Activated CD4-positive, alpha-beta T cell treated with anti-CD3 and anti-CD28 coated beads, Interleukin-2, Interleukin-4, amounts not matched to agents 100 ng/mL and 50 ng/mL, durations not matched to agents 16 hours and 8 hours (primary cell): ENCODE results near the gene FOXN3.

ENCODE experiments used
- DNase-seq: peaks from one replicate; pipeline ENCODE4 v3.0.0-alpha.2; 2020; ENCODE audit warnings: low spot score

FOXN3 gene

DNA sequence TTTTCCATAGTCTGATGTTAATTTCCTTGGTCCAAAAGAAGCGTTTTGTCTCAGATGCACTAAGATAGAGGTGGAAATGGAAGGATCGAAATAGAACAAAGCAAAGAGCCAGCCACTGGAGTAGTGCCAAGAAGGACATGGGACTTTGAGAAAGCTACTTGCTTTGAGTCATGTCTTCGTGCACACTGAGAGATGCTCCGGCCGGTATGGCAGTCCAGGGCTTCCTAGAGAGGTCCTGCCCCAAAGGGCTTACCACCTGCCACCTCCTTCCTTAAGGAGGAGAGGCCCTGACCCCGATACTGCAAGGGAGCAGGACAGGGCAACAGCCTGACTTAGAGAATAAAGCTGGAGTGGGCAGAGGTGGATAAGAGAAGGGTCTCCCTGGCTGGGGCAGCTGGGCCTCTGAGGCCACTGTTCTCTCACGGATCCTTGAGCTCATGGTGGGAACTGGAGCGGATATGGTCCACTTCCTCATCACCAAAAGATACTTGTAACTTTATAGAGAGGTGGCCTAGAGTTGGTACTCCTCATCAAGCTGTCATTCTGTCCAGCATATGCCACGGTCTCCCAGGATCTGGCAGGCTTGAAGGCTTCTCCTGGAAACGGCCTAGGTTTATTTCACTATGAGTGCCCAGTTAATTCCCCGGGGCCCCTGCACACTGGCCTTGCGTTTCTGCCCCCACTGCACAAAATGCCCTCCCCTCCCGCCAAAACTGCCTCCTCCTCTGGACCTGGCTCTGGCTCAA is 57.4 kb downstream of the FOXN3 start:
- DNase-seq = no peak

DNA sequence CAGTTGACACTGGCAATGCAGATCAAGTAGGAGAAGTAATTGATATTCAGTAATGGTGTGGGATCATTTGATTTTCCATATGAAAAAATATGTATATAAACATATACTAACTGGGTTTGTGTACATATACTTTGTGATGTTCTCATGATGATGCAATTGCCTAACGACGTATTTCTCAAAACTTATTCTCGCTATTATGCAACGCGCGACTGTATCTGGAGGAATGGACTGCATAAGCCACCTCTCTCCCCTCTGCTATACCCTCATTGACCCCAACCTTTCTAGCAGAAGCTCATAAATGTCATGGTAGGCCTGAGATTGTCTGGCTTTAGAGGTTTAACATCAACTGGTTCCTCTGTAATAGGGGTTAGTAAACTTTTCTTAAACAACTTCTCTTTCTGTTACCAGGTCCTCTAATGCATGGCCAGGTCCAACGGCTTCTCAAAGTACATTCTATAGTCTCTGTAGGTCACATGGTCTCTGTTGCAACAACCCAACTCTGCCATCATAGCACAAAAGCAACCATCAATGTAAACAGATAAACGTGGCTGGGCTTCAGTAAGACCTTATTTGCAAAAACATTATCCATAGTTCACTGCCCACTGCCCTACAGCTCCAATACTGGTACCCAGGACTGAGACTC is 59.3 kb downstream of the FOXN3 start:
- no peak for DNase-seq

DNA sequence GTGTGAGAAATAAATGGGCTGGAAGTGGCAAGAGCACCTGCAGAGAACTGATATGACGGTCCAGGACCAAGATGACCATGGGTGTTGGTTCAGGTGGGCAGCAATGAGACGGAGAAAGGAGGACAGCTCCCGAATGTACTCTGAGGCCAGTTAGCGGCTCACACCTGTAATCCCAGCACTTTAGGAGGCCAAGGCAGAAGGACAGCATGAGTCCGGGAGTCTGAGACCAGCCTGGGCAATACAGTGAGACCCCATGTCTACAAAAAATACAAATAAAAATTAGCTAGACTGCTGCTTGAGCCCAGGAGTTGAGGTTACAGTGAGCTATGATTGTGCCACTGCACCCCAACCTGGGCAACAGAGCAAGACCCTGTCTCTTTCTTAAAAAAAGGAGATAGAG is 60.1 kb downstream of the FOXN3 start:
- no peak for DNase-seq

DNA sequence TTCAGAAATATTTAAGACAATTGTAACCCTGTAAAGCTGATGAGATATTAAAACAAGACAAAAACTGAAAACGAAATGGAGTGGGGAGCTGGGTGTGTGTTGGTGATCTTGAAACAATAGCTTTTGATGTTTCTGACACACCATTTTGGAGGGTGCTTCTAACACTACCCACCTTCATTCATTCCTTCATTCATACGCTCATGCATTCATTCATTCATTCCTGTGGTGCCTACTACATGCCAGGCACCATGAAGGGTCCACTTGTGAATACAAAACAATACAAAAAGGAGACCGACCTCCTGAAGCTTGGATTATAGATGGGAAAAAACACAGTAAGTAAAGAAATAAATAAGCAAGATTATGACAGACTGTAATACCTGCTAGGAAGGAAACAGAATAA is 60.5 kb downstream of the FOXN3 start:
- no peak for DNase-seq

DNA sequence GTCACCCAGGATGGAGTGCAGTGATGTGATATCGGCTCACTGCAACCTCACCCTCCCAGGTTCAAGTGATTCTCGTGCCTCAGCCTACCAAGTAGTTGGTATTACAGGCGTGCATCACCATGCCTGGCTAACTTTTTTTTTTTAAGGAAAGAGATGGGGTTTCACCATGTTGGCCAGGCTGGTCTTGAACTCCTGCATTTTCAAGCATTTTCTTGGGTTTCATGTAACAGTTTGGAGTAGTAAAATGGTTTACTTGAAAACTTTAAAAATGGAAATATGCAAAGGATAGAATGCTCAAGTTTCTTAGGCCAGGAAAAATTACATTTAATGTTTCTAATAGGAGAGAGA is 63.3 kb downstream of the FOXN3 start:
- no peak for DNase-seq

DNA sequence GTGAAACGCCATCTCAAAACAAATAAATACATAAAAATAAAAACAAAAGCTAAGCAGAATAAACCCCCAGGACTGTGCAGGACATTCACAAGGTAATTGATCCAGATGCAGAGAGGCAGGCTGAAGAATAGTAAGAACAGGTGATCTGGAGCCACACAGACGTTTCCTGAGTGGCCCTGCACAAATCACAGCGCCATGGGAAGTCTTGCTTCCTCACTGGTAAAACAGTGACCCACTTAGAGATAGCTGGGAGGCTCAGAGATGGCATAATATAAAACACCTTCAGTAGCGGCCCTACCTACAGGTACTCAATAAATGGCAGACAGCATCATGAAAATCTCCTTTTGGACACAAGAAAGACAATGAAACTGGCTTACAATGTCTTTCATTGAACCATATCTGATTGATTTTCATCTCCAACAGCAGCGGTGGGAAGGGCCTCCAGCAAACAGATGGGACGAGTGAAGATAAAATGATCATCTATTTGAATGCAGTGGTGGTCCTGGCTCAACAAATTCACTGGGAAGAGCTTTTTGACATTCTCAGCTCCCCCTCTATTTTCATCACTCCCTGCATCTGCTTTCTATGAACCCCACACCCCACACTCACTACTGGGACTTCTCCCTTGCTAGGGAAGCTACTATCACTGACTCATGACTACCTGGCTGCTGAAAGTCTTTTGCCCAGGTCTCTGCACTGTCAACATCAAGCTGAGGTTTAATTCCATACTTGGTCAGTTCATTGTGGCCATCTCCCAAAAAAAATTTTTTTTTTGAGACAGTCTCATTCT is 63.9 kb downstream of the FOXN3 start:
- DNase-seq = no peak

DNA sequence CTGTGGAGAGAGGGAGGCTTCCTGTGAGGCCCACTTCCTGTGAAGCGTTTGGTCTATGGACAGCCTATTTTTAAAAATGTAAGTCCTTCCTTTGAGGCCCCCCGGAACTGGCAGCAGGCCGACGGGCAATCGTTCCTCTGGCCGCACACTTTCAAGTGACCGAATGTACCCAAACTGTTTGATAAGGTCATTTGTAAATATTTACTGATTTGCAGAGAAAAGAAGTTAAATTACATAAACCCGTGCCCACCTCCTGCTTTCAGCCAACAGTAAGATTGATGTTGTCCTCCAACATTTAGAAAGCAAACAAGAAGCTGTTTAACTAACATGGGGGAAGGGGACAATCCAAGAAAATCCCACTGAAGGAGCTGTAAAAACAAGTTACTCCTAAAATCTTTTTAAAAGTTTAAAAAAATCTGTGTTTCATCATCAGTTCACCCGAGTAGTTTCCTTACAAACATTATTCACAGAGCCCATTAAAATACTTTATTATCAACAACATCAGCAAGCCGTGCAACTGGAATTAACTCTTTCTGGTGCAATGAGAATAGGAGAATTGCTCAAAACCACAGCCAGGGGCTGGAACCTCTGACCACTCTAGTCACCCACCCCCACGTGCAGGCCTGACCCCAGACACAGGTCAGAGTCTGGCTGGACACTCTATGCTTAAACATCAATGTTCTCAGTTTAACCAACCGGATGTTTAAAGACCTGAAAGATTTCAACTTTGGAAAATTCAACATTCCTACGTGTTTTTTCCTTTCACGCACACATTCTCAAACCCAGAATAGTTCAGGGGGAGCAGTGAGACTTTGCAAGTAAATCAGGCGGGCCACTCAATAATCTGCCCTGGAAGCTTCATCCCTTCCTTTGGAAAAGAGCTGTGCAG is 65.3 kb downstream of the FOXN3 start:
- peak; percentile 31 for DNase-seq

DNA sequence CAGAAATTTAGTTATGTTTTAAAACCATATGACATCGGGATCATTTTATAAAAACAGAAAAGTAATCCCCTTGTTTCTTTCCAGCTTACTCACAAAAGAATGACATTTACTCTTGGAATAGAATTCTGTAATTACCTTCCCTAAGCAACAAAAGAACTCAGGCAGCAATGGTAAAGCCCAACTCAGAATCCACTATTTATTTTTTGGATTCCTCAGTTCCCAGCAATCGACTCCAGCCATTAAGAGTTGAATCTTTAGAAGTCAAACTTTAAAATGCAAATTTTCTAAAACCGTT is 65.9 kb downstream of the FOXN3 start:
- DNase-seq = no peak

DNA sequence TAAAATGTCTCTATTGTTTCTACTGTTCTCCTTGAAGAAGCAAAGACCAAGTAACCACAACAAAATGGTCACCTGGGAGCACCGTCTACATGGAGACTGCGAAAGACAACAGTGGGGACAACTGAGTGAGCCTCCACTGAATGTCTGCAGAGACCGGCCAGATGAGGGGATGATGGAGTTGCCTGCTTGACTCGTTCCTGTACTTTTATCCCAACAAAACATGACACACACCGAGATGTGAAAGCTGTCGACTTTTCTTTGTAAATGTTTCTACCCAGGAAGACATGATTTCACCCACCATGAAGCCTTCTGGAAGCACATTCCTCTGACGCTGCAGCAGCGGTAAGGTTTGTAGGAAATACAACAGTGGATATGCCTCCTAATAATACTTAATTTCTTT is 66.9 kb downstream of the FOXN3 start:
- DNase-seq = no peak

DNA sequence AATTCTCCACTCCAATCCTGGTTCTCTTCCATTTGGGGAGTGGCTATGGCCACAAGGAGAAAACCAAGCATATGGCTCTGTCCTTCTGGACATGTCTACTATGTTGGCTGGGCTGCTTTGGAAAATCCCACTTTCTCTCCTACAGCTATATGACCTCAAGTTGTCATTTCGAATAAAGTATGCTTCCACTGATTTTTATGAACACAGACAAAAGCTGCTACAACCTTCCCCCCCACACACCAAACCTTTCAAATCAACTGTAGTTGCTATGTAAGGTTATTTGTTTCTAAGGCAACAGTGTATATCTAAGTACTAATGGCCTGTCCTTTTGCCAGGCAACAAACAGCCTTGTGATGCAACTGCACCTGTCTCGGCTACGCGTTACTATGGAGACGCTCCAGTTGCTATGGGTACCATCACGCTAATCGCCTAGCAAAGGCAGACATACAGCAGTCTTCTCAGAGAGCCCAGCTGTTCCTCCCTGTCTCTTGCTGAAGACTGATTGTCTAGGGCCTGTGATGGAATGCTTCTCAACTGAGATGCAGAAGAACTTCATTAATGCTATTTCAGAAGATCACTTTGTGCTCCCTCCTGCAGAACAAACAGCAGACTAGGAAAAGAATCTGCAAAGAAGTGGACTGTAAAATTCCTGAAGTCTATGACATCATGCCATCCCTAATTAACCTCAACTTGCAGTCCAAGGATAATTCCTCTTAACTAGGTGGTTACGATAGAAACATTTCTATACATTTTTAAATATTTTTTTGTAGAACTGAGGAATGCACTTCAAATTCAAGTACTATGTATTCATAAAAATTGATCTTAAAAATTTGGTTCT is 67.6 kb downstream of the FOXN3 start:
- DNase-seq = no peak

DNA sequence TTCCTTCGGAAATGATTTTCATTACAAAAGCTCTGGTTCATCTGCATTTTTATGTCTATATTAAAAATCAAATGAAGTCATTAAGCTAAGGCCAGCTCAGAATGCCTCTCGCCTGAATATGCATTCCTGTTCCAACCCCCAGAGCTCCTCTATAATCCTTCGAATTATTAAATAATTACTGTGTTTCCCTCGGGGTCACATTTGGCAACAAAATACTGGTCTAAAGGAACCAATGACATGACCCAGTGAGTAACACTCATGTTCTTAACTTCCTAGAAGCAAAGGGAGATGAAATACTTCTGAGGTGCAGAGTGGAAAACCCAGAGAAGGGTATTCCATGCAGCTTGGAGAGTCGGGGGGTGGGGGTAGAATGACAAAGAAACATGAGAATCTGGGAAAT is 68.3 kb downstream of the FOXN3 start:
- DNase-seq = no peak

DNA sequence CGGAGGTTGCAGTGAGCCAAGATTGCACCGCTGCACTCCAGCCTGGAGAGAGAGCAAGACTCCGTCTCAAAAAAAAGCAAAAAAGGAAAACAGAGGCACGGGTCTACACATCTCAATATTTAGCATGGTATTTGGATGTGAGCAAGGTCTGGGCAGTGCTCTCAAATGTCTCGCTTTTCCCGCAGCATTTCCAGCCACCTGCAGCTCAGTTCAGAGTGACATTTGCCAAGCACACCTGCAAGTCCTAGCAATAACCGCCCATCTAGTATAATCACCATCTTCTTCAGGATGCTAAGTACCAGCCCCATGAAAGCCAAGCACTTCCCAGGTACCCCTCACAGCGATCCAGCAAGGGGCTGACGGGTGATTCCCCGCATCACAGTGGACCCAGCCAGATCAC is 69.1 kb downstream of the FOXN3 start:
- DNase-seq = no peak

DNA sequence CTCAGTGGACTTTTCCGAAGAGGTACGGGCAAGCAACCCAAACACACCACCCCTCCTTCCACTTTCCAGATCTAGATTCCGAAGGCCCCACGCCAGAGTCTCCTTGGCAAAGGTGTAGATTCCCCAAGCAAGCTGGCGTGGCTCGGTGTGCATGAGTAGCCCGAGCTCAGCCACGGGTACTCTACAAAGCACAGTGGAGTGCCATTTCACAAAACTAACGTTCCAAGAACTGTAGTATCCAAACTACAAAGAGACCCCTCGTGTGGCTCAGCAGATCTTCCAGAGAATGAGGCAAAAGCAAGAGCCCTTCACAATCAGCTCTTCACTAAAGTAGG is 72.1 kb downstream of the FOXN3 start:
- DNase-seq = no peak

DNA sequence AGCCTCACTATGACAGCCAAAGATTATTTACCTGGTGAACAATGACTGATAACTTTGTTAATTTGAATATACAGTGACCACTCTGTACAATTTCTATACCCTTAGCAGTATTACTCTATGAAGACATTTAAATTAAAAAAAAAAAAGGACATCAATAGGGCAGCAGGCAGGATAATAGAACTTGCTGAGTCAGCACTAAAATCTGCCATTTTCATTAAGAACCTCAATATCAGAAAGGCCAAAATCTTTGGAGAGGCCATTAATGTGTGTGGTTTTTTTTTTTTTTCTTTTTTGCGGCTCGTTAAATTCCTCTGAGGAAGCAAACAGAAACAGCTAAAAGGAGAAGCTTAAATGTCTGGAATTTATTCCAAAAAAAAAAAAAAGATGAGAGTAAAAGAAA is 73.7 kb downstream of the FOXN3 start:
- DNase-seq = no peak

DNA sequence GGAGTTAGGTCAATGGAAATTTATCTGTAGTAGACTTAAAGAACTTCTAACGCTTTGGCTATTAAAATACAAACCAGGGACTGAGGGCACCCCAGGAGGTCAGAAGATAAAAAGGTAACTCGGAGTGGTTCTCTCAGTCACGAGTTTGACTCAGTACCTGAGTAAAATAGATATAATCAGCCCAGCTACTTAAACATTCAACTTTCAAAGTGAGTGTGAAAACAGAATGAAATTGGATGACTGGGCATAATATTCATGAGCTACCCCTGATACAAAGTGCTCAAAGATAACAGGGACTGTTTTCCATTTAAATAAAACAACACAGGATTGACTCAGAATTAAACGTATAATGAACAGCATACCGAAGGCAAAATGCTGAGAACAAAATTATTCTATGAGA is 75.0 kb downstream of the FOXN3 start:
- peak; percentile 58 for DNase-seq

DNA sequence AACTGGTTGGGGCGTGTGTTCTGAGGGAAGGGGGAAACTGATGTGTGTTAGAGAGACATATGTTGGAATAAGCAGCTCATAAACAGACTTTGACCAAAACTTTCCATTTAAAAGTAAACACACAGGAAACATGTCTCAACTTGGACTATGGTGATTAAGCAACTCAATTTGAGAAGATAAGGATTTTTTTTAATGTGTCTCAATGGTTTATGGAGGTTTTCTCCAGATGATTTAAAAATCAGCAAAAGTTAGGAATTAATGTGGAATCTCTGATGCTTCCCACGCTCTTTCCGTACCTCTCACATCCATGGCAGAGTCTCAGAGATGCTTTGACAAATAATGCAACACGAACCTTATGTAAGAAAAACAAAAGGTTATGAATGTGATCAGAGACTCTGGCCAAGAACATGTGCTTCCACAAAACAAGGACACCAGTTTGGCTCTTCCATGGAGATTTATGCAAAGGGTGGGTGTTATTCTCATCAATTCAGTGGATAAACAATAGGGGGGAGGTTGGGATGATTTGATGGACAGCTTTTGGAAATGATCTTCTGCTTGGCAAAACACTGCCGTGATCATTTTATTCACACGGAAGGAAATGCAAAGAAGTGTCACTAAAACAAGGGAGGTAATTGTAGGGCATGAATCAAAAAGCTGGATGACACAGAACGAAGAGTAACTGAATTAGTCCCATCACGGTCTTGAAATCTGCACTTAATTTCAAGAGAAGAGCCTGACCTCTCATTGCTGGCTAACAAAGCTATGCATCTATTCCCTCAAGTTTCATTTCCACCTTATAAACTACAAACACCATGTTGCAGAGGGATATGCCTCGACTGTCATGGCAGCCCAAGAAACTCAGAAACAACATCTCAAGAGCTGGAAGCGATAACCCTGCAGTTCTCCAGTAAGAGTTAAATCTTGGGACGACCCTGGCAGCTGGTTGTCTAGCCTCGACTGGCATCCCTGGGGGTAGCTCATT is 76.5 kb downstream of the FOXN3 start:
- DNase-seq = no peak

DNA sequence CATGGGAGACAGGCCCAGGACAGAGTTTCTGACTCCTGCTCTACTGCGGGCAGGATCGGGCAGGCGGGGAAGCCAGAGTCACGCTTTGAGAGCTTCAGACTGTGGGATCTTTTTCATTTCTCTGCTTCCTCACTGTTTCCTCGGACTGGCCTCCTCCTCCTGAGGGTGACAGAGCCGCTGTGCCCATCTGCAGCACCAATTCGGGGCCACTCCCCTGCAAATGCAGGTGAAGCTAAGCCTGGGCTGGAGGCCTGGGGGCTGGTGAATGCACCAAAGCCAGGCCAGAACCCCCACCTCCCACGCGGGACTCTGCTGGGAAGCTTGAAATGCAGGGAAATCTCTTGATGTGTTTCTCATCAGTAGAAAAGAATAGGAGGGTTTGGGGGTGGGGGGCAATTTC is 77.5 kb downstream of the FOXN3 start:
- no peak for DNase-seq

DNA sequence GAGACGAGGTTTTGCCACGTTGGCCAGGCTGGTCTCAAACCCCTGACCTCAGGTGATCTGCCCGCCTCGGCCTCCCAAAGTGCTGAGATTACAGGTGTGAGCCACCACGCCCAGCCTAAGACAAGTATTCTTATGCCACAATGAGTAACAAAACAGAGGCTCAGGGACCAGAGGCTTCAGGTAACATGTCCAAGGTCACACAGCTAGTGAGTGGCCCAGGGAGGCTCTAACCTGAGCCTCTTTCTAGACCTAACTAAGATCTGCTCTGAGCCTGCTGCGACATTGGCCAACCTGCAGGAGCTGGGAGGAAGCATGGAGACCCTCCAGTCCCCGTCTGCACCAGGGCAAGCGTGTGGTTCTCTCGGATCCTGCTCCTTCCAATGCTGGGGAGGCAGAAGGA is 77.9 kb downstream of the FOXN3 start:
- DNase-seq = no peak

DNA sequence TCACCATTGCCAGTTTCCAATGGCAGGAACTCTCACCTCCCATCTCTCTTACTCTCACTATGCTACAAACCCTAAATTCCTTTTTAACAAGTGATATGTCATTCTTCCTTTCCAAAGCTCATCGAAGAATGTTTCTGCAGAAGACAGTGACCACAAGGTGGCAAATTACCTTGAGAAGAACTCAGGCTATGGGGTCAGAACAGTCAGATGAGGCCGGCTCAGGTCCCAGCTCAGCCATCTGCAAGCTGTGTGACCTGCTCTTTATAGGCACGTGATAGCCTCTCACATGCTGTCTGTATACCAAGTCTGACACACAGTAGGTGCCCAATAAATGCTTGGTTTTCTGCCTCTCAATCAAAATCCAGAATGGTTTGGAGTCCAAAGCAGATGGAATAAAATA is 80.7 kb downstream of the FOXN3 start:
- no peak for DNase-seq

DNA sequence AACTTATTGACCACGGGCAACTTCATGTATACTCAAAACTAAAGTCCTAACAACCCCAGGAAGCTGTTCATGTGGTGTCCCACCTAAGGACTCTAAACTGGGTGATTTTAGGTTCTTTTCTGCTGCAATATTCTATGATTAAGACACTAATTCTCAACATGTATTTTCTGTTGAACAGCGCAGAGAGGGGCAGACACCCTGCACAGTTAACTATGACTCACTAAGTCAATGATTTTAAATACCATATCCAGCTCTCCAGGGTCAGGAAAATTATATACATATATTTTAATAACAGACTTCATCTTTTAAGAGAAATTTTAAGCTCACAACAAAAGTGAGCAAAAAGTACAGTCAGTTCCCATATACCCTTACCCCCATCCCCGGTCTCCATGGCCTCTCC is 85.0 kb downstream of the FOXN3 start:
- no peak for DNase-seq

DNA sequence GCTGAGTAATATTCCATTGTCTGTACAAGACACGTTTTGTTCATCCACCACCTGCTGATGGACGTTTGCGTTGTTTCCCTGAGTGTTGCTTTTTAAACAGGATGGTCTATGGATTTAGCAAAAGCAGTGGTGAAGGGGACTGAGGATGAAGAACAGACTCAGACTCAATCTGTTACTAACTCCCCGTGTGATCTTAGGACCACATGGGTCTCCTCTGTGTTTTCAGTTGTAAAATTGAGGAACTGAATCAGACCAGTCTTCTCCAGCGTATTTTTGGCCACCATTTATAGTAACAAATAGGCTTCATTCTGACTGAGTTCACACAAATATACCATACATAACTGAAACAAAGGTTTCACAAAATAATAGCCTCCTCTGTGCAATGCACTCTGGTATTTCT is 85.6 kb downstream of the FOXN3 start:
- DNase-seq = no peak
